Coronary artery (tissue), 2 donors: ENCODE results near the gene CAGE1.
"Not testable (repeated sequence)": the region's sequence is repeated elsewhere in the genome, so short reads cannot be mapped to it uniquely, and the experiment has no call there.

Experiments
- DNase-seq: peaks from one replicate; pipeline ENCODE4 v3.0.0-alpha.2; 2017; ENCODE audit warnings: low spot score
- H3K27ac ChIP-seq, 2 donors: fragments of 200-600 bp; sonication (generic); one replicate each; pipeline ENCODE4 v1.5.1; 2016 to 2019
- H3K4me3 ChIP-seq: fragments of 200-600 bp; sonication (generic); 2 replicates; pipeline ENCODE4 v1.5.1; 2016; ENCODE audit warnings: mild to moderate bottlenecking, moderate library complexity
- TF ChIP-seq, protein P1 (sequence below): fragments of 200-600 bp; sonication (generic); IDR thresholded peaks from one replicate; pipeline ENCODE4 v1.5.1; 2019; ENCODE audit warnings: antibody characterized with exemption

The CAGE1 gene

DNA sequence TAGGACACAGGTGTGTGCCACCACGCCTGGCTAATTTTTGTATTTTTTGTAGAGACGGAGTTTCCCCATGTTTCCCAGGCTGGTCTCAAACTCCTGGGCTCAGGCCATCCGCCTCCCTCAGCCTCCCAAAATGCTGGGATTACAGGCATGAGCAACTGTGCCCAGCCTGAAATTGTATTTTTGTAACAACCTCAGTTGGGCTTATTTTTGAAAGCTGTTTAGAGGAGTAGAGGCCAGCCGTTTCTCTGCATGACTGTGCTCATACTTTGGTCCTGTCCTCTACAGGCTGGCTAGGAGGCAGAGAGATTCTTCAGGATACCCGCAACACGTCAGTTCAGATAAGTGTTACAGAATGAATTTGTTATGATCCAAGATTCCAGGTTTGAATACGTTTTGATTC lies 22.1 kb downstream of the CAGE1 start:
- DNase-seq = no peak
- TF ChIP-seq, protein P1, sequence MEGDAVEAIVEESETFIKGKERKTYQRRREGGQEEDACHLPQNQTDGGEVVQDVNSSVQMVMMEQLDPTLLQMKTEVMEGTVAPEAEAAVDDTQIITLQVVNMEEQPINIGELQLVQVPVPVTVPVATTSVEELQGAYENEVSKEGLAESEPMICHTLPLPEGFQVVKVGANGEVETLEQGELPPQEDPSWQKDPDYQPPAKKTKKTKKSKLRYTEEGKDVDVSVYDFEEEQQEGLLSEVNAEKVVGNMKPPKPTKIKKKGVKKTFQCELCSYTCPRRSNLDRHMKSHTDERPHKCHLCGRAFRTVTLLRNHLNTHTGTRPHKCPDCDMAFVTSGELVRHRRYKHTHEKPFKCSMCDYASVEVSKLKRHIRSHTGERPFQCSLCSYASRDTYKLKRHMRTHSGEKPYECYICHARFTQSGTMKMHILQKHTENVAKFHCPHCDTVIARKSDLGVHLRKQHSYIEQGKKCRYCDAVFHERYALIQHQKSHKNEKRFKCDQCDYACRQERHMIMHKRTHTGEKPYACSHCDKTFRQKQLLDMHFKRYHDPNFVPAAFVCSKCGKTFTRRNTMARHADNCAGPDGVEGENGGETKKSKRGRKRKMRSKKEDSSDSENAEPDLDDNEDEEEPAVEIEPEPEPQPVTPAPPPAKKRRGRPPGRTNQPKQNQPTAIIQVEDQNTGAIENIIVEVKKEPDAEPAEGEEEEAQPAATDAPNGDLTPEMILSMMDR = no peak
- Histone ChIP-seq H3K4me3 (no peak overlapping the region), H3K27ac (no peak overlapping the region)

DNA sequence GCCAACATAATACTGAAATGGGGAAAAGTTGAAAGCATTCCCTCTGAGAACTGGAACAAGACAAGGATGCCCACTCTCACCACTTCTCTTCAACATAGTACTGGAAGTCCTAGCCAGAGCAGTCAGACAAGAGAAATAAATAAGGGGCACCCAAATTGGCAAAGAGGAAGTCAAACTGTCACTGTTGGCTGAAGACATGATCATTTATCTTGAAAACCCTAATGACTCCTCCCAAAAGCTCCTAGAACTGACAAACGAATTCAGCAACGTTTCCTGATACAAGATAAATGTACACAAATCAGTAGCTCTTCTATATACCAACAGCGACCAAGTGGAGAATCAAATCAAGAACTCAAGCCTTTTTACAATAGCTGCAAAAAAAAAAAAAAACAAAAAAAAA lies 37.6 kb downstream of the CAGE1 start:
- not testable (repeated sequence) for H3K27ac ChIP-seq, H3K4me3 ChIP-seq, DNase-seq

DNA sequence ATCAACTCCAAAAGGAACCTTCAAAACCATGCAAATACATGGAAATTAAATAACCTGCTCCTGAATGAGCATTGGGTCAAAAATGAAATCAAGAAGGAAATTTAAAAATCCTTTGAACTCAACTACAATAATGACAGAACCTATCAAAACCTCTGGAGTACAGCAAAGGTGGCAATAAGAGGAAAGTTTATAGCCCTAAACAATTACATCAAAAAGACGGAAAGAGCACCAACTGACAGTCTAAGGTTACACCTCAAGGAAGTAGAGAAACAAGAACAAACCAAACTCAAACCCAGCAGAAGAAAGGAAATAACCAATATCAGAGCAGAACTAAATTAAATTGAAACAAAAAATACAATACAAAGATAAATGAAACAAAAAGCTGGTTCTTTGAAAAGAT lies 39.0 kb downstream of the CAGE1 start:
- H3K27ac ChIP-seq, H3K4me3 ChIP-seq, DNase-seq: not testable (repeated sequence)

DNA sequence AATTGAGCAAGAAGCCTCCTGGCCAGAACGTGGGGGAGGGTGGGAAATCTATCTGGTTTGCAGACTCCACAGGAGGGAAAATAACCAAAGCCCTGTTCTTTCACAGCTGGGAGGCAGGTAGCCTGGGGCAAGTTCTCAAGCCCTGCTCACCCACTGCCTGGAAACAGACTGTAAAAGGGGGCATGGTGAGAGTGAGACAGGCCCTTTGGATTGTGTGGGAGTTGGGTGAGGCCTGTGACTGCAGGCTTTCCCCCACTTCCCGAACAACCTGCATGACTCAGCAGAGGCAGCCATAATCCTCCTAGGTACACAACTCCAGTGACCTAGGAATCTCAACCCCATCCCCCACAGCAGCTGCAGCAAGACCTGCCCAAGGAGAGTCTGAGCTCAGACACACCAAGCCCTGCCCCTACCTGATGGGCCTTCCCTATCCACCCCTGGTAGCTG lies 42.0 kb downstream of the CAGE1 start:
- H3K4me3 ChIP-seq, DNase-seq, H3K27ac ChIP-seq: not testable (repeated sequence)

DNA sequence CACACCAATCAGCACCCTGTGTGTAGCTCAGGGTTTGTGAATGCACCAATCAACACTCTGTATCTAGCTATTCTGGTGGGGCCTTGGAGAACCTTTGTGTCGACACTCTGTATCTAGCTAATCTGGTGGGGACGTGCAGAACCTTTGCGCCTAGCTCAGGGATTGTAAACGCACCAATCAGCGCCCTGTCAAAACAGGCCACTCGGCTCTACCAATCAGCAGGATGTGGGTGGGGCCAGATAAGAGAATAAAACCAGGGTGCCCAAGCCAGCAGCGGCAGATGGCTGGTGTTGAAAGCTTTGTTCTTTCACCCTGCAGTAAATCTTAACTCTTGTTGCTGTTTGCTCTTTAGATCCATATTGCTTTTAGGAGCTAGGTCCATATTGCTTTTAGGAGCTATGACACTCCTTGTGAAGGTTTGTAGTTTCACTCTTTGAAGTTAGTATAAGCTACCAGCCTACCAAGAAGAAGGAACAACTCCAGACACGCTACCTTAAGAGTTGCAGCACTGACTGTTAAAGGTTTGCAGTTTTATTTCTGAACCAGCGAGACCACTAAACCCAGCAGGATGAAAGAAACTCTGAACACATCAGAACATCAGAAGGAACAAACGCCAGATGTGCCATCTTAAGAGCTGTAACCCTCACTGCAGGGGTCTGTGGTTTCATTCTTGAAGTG lies 44.6 kb downstream of the CAGE1 start:
- DNase-seq, H3K27ac ChIP-seq, H3K4me3 ChIP-seq: not testable (repeated sequence)

DNA sequence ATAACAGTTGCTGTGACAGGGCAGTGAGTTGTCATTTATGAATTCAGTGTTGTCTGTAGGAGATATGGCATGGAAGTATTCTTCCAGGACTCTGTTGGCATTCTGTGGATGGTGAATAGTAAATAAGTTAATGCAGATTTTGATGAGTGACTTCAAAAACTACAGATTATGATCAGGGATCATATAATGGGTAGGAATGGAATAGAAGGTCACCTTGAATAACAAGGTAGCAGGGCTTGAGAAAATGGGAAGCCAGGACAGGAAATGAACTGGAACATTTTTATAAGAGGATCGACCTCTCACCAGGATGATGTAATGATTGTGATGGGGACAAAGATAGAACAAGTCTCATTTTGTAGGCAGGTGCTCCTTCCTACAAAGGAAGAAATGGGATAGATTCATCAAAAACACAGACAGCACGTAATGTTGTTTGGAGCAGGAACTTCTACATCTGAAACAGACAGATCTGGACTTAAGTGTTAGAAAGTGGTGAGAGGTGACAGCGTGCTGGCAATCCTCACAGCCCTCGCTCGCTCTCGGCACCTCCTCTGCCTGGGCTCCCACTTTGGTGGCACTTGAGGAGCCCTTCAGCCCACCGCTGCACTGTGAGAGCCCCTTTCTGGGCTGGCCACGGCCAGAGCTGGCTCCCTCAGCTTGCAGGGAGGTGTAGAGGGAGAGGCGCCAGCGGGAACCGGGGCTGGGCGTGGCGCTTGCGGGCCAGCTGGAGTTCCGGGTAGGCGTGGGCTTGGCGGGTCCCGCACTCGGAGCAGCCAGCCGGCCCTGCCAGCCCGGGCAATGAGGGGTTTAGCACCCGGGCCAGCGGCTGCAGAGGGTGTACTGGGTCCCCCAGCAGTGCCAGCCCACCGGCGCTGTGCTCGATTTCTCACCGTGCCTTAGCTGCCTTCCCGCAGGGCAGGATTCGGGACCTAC lies 45.7 kb downstream of the CAGE1 start:
- Histone ChIP-seq H3K27ac (no peak overlapping the region), H3K4me3 (no peak overlapping the region)
- DNase-seq = no peak
- TF ChIP-seq, protein P1 = no peak

DNA sequence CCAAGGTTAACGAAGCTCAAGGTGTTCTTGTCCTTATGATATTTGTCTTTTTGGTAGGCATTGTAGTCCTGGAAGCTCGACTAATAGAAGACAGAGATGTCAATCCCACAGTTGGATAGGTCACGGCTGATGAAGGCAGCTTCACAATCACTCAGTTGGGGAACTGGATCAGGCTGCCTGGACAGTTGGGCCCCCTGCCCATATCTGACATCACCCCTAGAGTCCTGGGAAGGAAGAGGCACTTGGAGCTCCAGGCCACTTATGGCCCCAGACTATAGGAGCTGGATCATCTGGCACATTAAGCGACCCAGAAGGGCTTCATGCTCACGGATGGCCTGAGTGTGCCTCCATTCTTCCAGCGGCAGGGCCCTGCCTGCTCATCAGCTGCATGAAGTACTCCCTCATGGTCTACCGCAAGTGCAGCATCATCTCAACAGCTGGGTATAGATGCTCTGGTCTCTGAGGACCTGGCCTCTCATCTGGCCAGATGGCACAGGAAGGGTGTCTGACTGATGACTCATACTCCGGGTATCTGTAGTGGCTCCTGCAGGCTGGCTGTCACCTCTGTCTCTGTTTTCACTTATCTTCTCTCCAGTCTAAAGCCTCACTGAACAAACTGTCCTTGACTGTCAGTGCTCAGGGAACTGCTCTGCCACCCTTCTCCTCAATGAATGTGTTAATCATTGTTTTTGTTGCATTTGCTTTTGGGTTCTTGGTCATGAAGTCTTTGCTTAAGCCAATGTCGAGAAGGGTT lies 47.4 kb downstream of the CAGE1 start:
- Histone ChIP-seq H3K4me3 (no peak overlapping the region), H3K27ac (no peak overlapping the region)
- DNase-seq = no peak
- TF ChIP-seq, protein P1 = no peak

DNA sequence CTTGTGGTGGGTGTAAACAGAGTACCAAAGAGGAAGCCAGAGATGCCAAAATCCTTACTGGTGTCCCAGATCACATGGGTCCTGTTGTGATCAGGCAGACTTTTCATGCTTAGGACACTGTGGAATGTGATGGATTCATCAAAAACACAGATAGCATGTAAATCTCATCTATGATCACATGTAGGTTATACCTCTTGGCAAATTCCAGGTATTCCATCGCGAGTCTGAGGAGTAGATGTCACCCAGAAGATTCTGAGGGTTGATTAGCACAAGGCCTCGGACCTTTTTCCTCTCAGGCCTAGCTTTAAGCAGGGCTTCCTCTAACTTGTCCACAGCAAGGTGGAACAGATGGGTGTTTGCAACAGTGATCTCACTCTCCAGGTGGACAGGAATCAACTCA lies 48.3 kb downstream of the CAGE1 start:
- TF ChIP-seq, protein P1 = no peak
- DNase-seq = no peak

DNA sequence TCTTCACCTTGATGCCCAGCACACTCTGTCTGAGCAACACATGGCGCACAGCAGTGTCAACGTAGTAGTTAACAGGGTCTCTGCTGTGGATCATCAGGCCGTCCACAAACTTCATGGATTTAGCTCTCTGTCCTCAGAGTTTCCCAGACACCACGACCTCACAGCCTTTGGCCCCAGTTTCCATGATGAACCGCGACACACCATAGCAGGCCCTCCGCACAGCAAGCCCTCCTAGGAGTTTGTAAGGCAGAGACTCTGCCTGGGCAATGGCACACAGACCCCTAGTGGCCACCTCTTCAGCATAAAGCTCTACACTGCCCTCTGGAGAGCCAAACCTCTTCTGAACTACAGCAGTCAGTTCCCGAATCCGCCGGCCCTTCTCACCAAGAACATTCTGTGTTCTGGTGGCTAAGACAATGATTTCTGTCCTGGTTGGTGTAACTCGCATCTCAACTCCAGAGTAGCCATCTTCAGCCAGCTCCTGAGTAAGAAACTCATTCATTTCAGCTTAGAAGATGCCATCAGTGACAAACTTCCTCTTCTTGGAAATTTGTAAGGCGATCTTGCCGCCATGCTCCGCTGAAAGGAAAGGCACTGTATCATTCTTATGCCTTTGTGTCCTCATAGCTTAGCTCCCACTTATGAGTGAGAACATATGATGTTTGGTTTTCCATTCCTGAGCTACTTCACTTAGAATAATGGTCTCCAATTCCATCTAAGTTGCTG lies 50.4 kb downstream of the CAGE1 start:
- H3K27ac ChIP-seq, H3K4me3 ChIP-seq, DNase-seq: not testable (repeated sequence)

More for the DNA sequence above, 48.3 kb downstream of the CAGE1 start:
- Histone ChIP-seq H3K27ac (no peak overlapping the region), H3K4me3 (no peak overlapping the region)
